Activated naive CD4-positive, alpha-beta T cell treated with anti-CD3 and anti-CD28 coated beads for 36 hours (primary cell): ENCODE data around the gene SYTL4. TPM values are rescaled to one million over a fixed set of nuclear protein-coding genes. Genes with fewer than 3 reads are reported as not detected.

Experiments
- CTCF ChIA-PET: fragments of 350-600 bp; sonication (Branson Sonifier 250); formaldehyde crosslinking; loops from one replicate; lab custom pipeline; 2021; ENCODE audit warnings: antibody characterized with exemption; lab: Charles Lee
- DNase-seq: peaks from one replicate; pipeline ENCODE4 v3.0.0-alpha.2; 2020
- H3K27ac Mint-ChIP-seq: one replicate; pipeline ENCODE4 v1.8.0; 2021; ENCODE audit warnings: mild to moderate bottlenecking, mixed read lengths
- H3K27me3 Mint-ChIP-seq: one replicate; pipeline ENCODE4 v1.8.0; 2021; ENCODE audit warnings: low read depth, mixed read lengths
- H3K36me3 Mint-ChIP-seq: one replicate; pipeline ENCODE4 v1.8.0; 2021; ENCODE audit warnings: low read depth, mixed read lengths
- H3K4me1 Mint-ChIP-seq: one replicate; pipeline ENCODE4 v1.8.0; 2021; ENCODE audit warnings: low read depth, mixed read lengths
- H3K4me3 Mint-ChIP-seq: one replicate; pipeline ENCODE4 v1.8.0; 2021; ENCODE audit warnings: mild to moderate bottlenecking, moderate library complexity, mixed read lengths
- H3K9me3 Mint-ChIP-seq: one replicate; pipeline ENCODE4 v1.8.0; 2021; ENCODE audit warnings: mixed read lengths
- intact Hi-C: fragments of 100-400 bp; cut with micrococcal nuclease; formaldehyde crosslinking; loops from one replicate; pipeline ENCODE4 v1.15.1; 2023
- total RNA-seq, 2 experiments: library from RNA; stranded (reverse); gene quantifications; one replicate each; pipeline ENCODE4 v1.2.3, GENCODE V29; 2021

Gene SYTL4
- total RNA-seq, 2 experiments from 2014 or later = not detected

DNA sequence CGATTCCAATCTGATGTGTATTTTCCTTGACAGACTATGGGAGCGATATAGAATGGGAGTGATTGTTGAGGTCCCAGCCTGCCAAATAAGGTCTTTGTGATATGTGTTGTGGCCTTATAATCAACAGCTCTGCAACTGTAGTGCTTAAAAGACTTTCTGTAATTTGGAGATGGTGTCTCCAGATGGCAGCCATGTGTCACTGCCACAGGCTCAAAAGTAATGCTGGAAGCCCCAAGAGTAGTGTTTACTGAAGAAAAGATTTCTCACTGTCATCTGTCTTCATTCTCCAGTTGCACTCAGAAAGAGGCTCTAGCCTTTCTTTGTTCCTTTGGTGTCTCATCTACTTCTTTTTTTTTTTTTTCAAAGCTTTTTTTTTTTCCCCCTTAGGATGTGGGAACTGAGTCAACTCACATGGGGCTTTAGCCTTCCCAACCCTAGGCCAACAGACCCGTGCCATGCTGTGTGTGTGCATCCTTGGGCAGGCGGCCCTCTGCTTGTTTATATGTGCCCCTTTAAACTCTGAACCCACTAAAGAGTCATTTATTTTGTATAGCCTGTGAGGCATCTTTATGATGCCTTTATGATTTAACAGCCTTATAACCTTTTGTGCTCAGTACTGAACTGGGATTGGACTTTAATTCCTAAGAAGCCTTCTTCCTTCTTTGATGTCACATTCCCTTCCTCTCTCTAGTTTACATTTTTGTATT, 72.3 kb downstream of the SYTL4 start:
- Mint-ChIP-seq H3K27ac (no peak overlapping the region), H3K4me1 (no peaks in the 10 kb centered on the region), H3K27me3 (no peaks in the 10 kb centered on the region), H3K9me3 (no peaks in the 10 kb centered on the region), H3K4me3 (no peak overlapping the region), H3K36me3 (no peaks in the 10 kb centered on the region)
- no peak for DNase-seq
- CTCF ChIA-PET = no interaction called here
- intact Hi-C loops = no loop called here

DNA sequence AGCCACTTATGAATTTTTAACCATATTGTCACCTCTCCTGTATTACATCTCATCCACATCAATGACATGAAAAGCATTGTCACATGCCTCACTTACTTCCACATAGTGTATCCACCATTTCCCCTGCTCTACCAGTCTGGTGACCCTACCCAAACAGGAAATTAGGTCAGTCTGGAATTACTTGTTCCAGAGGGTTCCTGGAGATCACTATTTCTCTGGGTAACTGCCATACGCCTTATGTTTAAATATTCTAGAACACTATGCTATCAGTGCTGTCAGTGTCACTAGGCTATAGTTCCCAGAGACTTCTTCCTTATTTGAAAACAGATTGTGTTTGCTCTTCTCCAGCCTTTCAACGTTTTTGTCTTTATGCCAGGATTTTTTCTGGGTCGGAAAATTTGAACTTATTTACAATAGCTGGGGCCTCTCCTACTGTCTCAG, 73.0 kb downstream of the SYTL4 start:
- no peaks in the 10 kb centered on the region for H3K36me3 Mint-ChIP-seq
- H3K27ac Mint-ChIP-seq = no peak overlapping the region
- CTCF ChIA-PET = no interaction called here
- no peaks in the 10 kb centered on the region for H3K4me1 Mint-ChIP-seq
- DNase-seq = no peak
- H3K27me3 Mint-ChIP-seq = no peaks in the 10 kb centered on the region
- H3K4me3 Mint-ChIP-seq = no peak overlapping the region
- no peaks in the 10 kb centered on the region for H3K9me3 Mint-ChIP-seq
- intact Hi-C loops = no loop called here

DNA sequence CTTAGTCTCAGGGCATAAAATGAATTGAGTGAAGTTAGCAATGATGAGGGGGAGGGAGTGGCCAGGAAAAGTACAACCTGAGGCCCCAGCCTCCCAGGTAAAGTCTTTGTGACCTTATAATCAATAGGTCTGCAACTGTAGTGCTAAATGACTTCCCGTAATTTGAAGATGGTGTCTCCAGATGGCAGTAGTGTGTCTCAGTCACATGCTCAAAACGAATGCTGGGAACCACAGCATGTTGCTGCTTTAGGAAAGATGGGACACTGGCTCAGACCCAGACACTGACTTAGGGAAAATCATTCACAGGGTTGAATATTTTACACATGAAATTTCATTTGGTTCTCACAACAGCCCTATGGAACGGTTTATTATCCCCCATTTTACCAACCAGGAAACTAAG, 77.7 kb downstream of the SYTL4 start:
- CTCF ChIA-PET = interaction anchor here (0.5 to 1.3 kb wide), 3 partner anchors 17 to 139 kb away, joined by 3 to 5 read pairs (median 3); partner anchors contain the start of gene TSPAN6
- Mint-ChIP-seq H3K27me3 (no peaks in the 10 kb centered on the region), H3K27ac (no peak overlapping the region), H3K36me3 (no peaks in the 10 kb centered on the region), H3K4me1 (no peaks in the 10 kb centered on the region), H3K4me3 (no peak overlapping the region), H3K9me3 (no peaks in the 10 kb centered on the region)
- DNase-seq = no peak
- intact Hi-C loops = no loop called here

DNA sequence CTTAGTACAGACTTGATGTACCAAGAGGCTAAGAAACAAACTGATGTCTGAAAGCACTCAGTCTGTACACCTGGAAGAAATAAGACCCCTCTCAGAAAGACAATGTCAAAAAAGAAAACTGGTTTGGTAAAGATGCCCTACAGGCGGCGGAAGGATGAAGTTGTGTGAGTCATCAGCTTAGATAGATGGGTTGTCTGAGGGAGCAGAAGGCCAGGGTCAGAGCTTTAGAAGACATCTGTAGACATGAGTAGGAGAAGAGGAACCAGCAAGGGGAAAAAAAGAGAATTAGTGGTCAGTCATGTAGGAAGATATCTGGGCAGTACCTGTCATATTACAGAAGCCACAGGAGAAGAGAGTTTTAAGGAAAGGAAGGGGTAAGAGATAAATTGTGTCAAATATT, 79.7 kb downstream of the SYTL4 start:
- CTCF ChIA-PET = interaction anchor here (2.7 kb wide), 1 partner anchor 116 kb away, joined by 9 read pairs; no protein-coding TSS in a partner anchor
- H3K27ac Mint-ChIP-seq = no peak overlapping the region
- intact Hi-C loops = no loop called here

DNA sequence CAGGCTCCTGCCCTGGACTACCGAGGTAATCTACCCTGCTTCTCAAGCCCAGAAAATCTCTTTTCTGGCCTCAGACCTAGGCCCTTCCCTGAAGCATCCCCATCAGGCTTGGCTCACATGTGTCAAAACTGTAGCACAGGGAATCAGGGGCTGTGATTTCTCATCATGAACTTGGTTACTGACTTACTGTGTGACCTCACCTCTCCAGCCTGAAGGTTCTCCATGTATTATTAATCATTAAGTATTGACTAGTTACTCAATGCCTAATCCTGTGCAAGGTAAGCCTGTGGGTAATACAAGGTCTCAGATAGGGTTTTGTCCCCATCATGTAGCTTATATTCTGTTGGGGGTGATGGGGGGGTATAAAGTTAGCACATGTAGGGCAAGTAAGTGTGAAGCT, 81.1 kb downstream of the SYTL4 start:
- intact Hi-C loops = no loop called here
- H3K9me3 Mint-ChIP-seq = no peaks in the 10 kb centered on the region
- no peaks in the 10 kb centered on the region for H3K27me3 Mint-ChIP-seq
- H3K4me1 Mint-ChIP-seq = no peaks in the 10 kb centered on the region
- DNase-seq = no peak
- H3K36me3 Mint-ChIP-seq = no peaks in the 10 kb centered on the region
- no peak overlapping the region for H3K4me3 Mint-ChIP-seq
- no peak overlapping the region for H3K27ac Mint-ChIP-seq
- CTCF ChIA-PET = interaction anchor here (2.7 kb wide), 1 partner anchor 118 kb away, joined by 9 read pairs; no protein-coding TSS in a partner anchor

More for the DNA sequence above, 79.7 kb downstream of the SYTL4 start:
- no peak for DNase-seq
- no peaks in the 10 kb centered on the region for H3K36me3 Mint-ChIP-seq
- H3K9me3 Mint-ChIP-seq = no peaks in the 10 kb centered on the region
- H3K4me3 Mint-ChIP-seq = no peak overlapping the region
- no peaks in the 10 kb centered on the region for H3K27me3 Mint-ChIP-seq
- no peaks in the 10 kb centered on the region for H3K4me1 Mint-ChIP-seq

DNA sequence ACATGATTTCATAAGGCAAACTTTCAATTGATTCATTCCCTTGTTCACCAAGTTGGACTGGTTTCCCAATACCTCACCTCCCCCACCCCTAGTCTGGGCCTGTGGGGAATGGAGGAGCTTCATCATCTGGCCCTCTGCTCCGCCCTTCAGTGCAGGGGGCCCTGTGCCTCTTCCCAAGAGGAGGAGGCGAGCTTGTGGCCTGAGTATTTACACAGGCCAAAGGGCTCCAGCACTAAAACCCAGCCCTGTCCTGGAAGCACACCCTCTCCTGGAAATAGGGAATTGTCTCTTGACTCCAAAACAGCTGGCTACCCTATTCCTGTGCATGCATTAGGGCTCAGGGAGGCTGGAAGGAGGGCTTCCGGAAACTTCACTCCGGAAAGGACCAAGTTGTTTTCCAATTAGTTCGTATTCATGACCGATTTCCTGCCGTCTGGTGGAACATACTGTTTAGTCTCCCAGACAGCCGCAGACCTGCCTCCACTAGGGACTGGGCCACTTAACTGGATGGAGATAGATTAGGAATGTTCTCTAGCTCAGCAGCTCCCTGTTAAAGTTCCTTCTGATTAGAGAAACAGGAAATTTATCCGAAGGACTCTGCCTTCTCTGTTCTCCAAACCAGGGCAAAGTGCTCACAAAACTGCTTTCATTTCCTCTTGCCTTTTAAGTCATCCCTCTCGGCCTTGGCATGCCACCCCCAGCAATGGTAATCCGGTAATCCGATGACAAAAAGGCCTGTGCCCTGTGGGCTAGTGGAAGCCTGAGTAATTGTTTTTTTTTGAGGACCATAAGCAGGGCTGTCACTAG, 82.2 kb downstream of the SYTL4 start:
- Mint-ChIP-seq H3K4me3 (no peak overlapping the region), H3K36me3 (no peaks in the 10 kb centered on the region), H3K9me3 (no peaks in the 10 kb centered on the region), H3K4me1 (no peaks in the 10 kb centered on the region), H3K27ac (no peak overlapping the region), H3K27me3 (no peaks in the 10 kb centered on the region)
- no peak for DNase-seq
- CTCF ChIA-PET = interaction anchor here (0.6 to 1.4 kb wide), 3 partner anchors 13 to 236 kb away, joined by 3 to 5 read pairs (median 3); partner anchors contain the start of gene TSPAN6
- intact Hi-C loops = no loop called here

DNA sequence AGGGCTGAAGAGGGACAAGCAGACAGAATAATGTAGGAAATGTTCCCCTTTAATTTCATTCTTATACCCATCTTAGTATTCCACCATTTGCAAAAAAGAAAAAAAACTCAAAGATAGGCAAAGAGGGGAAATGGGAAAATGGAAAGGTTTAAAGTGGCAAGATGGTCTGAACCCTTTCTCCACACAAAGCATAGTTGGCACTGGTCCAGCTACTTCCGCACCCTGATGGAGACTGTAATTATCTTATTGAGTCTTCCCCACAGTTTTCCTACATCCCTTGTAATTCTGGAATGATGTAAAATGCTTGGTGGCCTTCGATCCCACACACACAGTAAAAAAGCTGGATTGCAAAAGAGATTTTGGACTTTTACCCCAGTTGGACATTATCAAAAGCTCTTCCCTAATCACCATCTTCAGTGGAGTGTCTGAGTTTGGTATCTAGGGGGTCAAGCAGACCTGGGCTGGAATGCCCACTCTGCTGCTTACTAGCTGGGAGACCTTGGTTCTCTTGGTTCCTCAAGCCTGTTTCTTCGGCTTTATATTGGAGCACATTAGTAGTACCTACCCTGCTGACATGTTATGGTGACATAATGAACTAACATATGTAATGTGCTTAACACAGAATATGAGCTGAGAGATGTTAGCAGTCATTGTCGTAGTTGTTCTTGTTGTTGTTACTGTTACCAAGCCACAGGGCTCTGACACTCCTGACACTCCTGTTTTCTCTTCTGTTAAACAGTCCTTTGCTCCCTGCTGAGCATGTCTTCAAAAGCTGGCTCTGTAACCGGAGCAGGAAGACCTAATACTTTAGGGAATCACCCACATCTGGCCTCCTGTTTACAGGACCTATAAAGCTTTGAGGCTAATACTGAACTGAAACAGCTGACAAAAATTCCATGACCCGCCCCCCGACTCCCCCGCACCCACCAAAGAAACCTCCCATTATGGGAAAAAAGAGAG, 83.2 kb downstream of the SYTL4 start:
- CTCF ChIA-PET = interaction anchor here (0.6 to 1.4 kb wide), 3 partner anchors 12 to 235 kb away, joined by 3 to 5 read pairs (median 3); partner anchors contain the start of gene TSPAN6

DNA sequence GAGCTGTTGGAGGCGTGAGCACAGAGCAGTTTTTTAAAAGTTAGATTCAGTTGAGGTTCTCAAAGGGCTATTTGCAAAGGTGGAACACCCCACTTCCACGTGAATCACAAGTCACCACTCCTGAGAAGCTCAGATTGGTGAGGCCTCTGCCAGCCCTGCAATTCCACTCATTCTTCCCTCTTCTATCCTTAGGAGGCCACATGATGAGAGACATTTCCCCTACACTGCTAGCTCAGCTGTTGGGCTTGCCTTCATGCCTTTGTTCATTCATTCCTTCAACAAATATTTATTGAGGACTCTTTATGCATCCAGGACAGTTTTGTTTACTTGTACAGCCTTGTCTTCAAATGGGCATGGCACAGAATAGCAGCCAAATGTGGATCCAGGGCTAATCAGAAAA, 84.2 kb downstream of the SYTL4 start:
- Mint-ChIP-seq H3K4me3 (no peak overlapping the region), H3K4me1 (no peaks in the 10 kb centered on the region), H3K9me3 (no peaks in the 10 kb centered on the region), H3K36me3 (no peaks in the 10 kb centered on the region), H3K27ac (no peak overlapping the region), H3K27me3 (no peaks in the 10 kb centered on the region)
- intact Hi-C loops = no loop called here
- CTCF ChIA-PET = no interaction called here
- no peak for DNase-seq

More for the DNA sequence above, 83.2 kb downstream of the SYTL4 start:
- no peaks in the 10 kb centered on the region for H3K36me3 Mint-ChIP-seq
- no peaks in the 10 kb centered on the region for H3K27me3 Mint-ChIP-seq
- no peak for DNase-seq
- H3K4me1 Mint-ChIP-seq = no peaks in the 10 kb centered on the region
- H3K9me3 Mint-ChIP-seq = no peaks in the 10 kb centered on the region
- H3K27ac Mint-ChIP-seq = no peak overlapping the region
- intact Hi-C loops = no loop called here
- no peak overlapping the region for H3K4me3 Mint-ChIP-seq

DNA sequence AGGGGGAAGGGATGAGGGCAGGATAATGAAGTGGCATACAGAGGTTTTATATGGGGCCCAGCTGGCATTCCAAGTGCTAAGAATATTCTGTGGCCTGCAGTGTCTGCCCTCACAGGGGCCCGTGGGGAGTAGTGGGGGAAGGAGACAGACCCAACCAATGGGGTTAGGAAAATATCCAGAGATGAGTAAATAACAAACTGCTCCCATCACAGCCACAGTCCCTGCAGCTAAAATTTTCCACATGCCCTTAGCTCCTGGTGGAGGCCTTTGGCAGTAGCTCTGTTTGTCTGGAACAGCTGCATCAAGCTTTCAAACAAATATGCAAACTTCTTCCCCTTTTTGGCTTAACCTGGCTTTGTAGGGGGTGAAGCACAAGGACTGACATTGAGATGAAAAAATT, 84.8 kb downstream of the SYTL4 start:
- CTCF ChIA-PET = no interaction called here
- no peaks in the 10 kb centered on the region for H3K36me3 Mint-ChIP-seq
- no peaks in the 10 kb centered on the region for H3K9me3 Mint-ChIP-seq

DNA sequence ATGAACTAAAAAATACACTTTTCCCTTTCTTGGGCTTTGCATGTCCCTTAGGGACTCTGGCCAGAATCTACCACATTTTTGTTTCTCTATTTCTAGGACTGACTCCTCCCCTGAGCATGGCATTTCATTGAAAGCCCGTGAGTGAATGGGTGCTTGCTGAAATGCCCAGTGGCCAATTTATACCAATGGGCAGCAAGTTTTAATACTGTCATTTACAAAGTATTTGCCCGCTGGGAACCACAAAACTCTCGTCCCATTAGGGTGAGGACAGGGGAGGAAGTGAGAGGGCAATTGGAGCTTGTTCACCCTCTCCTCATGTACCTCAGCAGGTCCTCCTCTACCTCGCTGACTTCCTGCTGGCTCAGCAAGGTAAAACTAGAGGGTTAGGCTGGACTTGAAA, 86.8 kb downstream of the SYTL4 start:
- Mint-ChIP-seq H3K27me3 (no peaks in the 10 kb centered on the region), H3K27ac (no peak overlapping the region), H3K4me1 (no peaks in the 10 kb centered on the region), H3K36me3 (no peaks in the 10 kb centered on the region), H3K4me3 (no peak overlapping the region), H3K9me3 (no peaks in the 10 kb centered on the region)
- CTCF ChIA-PET = no interaction called here
- DNase-seq = no peak
- intact Hi-C loops = no loop called here

More for the DNA sequence above, 84.8 kb downstream of the SYTL4 start:
- no peak overlapping the region for H3K27ac Mint-ChIP-seq
- no peaks in the 10 kb centered on the region for H3K4me1 Mint-ChIP-seq
- intact Hi-C loops = no loop called here
- H3K4me3 Mint-ChIP-seq = no peak overlapping the region
- no peaks in the 10 kb centered on the region for H3K27me3 Mint-ChIP-seq
- DNase-seq = no peak

DNA sequence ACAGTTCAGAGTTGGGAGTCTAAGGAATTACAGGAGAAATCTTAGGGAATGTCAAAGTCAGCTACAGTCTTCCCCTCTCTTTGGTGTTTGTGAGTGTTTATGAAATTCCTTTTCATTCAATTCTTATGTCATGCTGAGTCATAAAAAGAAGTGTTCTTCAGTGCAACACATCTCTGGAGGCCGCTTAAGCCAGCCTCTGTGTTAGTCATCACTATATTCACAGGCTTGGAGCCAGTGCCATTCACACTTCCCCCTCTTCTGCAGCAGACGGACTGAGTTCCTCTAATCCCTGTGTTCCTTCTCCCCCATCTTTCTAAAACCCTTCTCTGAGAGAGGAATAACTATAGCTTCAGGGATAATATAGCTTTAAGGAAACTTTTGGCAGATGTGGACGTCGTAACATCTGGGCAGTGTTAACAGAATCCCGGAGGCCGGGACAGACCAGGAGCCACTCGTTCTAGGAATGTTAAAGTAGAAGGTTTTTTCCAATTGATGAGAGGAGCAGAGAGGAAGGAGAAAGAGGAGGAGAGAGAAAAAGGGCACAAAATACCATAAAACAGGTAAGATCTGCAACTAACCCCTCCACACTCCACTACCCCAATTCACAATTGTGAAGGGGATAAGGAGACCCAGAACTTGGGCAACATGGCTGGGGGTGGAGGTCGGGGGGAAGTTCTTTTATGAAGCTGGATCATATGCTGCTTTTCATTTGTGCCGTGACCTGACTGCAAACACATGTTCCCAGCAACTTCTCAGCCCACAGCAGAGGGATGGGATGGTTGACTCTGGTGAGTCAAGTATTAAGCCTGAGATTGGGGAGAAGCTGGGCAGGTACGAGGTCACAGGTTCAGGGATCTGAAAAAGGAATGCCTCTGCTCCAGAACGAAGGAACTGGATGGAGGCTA, 87.7 kb downstream of the SYTL4 start, which contains the start of gene SRPX2:
TSS of gene SRPX2 (plus strand) at position 244 of the 905 bp plus-strand sequence. CDS start 2,124 bp downstream, outside the sequence.
- intact Hi-C loops = no loop called here
- no peak within 1 kb of the TSS for H3K4me3 Mint-ChIP-seq
- H3K27me3 Mint-ChIP-seq = no peaks in the 10 kb centered on the region
- no peaks in the 10 kb centered on the region for H3K36me3 Mint-ChIP-seq
- DNase-seq = no peak
- H3K9me3 Mint-ChIP-seq = no peaks in the 10 kb centered on the region
- H3K27ac Mint-ChIP-seq = no peak within 1 kb of the TSS
- CTCF ChIA-PET = interaction anchor here (0.6 to 0.7 kb wide), 2 partner anchors 11 to 41 kb away, joined by 3 to 4 read pairs; no protein-coding TSS in a partner anchor
- H3K4me1 Mint-ChIP-seq = no peaks in the 10 kb centered on the region
